ENCODE results near the gene CGNL1. TPM values are rescaled to one million over a fixed set of nuclear protein-coding genes. Genes with fewer than 3 reads are reported as not detected.

The CGNL1 gene
- polyA plus RNA-seq, 1 of the 3 experiments (the other 2 are of a cell fraction), result 0.23 TPM

DNA sequence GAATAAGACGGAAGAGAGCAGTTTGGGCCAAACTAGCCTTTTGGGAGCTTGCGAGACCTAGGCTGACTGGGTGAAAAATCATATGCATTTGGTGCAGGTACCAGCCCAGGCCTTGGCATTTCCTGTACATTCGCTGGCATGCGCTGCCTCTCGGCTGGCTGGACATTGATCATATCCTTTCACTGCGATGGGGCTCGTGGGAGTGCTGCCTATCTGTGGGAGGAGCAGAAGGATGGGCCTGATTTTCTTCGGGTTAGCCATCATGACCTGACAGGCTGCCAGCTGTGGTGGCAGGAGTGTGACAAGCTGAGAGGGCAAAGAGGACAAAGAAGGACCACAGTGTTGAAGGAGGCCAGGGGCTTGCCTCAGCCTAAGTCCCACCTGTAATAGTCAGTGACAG lies 14.3 kb downstream of the CGNL1 start (continued):
- TF ChIP-seq, protein P1, sequence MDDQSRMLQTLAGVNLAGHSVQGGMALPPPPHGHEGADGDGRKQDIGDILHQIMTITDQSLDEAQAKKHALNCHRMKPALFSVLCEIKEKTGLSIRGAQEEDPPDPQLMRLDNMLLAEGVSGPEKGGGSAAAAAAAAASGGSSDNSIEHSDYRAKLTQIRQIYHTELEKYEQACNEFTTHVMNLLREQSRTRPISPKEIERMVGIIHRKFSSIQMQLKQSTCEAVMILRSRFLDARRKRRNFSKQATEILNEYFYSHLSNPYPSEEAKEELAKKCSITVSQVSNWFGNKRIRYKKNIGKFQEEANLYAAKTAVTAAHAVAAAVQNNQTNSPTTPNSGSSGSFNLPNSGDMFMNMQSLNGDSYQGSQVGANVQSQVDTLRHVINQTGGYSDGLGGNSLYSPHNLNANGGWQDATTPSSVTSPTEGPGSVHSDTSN (IDR thresholded peaks at IDR 0.05), result no peak
- no peak for TF ChIP-seq TEAD4 (IDR thresholded peaks at IDR 0.05; ENCODE audit: borderline replicate concordance, insufficient read depth)

DNA sequence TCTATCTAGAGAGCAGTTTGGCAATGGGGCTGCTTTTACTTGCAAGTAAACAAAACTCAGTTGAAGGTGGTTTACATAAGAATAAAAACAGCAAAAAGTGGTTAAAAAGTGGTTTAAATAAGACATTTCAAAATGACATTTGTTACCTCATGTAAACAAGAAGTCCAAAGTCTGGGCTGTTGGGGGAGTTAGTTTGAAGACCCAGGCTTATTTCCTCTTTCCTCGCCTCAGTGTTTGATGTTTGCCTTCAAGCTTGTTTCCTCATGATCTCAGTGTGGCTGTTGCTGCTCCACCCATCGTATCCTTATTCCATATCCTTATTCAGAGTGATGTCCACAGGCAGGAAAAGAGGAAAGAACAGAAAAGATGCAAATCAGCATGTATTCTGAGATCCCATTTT lies 15.2 kb downstream of the CGNL1 start:
- no peak for DNase-seq
- no peaks in the 10 kb centered on the region for H3K36me3 ChIP-seq (replicated peaks in 1 of 2; ENCODE audit: control insufficient read depth in 1 of 2, insufficient read depth in 2 of 2, low read length in 1 of 2)
- H3K4me2 ChIP-seq, result no peak overlapping the region
- H3K9me3 ChIP-seq, result no peaks in the 10 kb centered on the region
- no peaks in the 10 kb centered on the region for H3K9me2 ChIP-seq
- peaks cover 9% of the 10 kb centered on the region for H3F3A ChIP-seq (replicated peaks; ENCODE audit: insufficient read depth)
- H3K27ac ChIP-seq (ENCODE audit: low read depth in 2 of 2, low read length in 1 of 2), result no peak overlapping the region
- no peak overlapping the region for H3K9ac ChIP-seq
- no peak for TF ChIP-seq ELF1 (IDR thresholded peaks at IDR 0.05)
- H3K4me1 ChIP-seq (ENCODE audit: control insufficient read depth in 1 of 2, insufficient read depth in 2 of 2, low read depth in 1 of 2, low read length in 1 of 2), result peaks cover 0 to 21% of the 10 kb centered on the region in 2 experiments; a peak in 1 of 4 replicates
- no peak overlapping the region for H2AFZ ChIP-seq (ENCODE audit: low read depth)
- POLR2A ChIA-PET, result no interaction called here
- H3K4me3 ChIP-seq (ENCODE audit: low read depth in 2 of 2, low read length in 1 of 2), result no peak overlapping the region
- H3K79me2 ChIP-seq (ENCODE audit: insufficient read depth), result no peaks in the 10 kb centered on the region
- H4K20me1 ChIP-seq (ENCODE audit: insufficient read depth), result no peaks in the 10 kb centered on the region
- CTCF ChIA-PET, result interaction anchor here (1.0 to 1.4 kb wide), 3 partner anchors 50 to 150 kb away, joined by 3 to 4 read pairs (median 4); no protein-coding TSS in a partner anchor
- no peaks in the 10 kb centered on the region for H3K27me3 ChIP-seq (ENCODE audit: insufficient read depth)
- 61% methylated on average over 2 of the region's 2 CpGs for WGBS (ENCODE audit: low lambda C conversion rate)

DNA sequence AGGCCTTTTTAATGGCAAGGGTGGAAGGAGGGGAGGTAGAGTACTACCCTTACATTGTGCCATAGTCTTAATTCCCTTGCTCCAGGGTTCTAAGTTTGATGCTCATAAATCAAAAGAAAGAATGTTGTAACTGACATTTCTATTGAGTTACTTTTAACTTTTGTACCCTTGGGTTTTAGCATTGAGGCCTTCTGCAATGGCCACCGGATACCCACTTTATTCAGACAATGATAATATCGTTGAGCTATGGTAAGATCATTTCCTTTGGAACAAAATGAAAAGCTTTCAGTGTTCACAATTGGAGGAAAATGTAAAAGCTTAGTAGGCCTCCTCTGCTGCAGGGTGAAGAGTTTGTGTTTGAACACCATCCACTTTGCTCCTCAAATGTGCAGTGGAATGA lies 16.8 kb downstream of the CGNL1 start:
- DNase-seq, result no peak
- TF ChIP-seq, protein P2, sequence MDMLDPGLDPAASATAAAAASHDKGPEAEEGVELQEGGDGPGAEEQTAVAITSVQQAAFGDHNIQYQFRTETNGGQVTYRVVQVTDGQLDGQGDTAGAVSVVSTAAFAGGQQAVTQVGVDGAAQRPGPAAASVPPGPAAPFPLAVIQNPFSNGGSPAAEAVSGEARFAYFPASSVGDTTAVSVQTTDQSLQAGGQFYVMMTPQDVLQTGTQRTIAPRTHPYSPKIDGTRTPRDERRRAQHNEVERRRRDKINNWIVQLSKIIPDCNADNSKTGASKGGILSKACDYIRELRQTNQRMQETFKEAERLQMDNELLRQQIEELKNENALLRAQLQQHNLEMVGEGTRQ (IDR thresholded peaks at IDR 0.05; ENCODE audit: borderline replicate concordance, low read depth, low read length), result no peak
- no peak for TF ChIP-seq GATA2 (CRISPR knock-in tag; IDR thresholded peaks at IDR 0.05)
- no peak for TF ChIP-seq MXI1 (IDR thresholded peaks at IDR 0.05; ENCODE audit: low read depth, low read length)
- TF ChIP-seq RFX5 (IDR thresholded peaks at IDR 0.05; ENCODE audit: low read length), result no peak
- TF ChIP-seq JUND (IDR thresholded peaks at IDR 0.05), result no peak
- POLR2A ChIA-PET, result no interaction called here
- H3K4me3 ChIP-seq (ENCODE audit: low read depth in 2 of 2, low read length in 1 of 2), result no peak overlapping the region
- H3K9ac ChIP-seq, result no peak overlapping the region
- peaks cover 9% of the 10 kb centered on the region for H3F3A ChIP-seq (replicated peaks; ENCODE audit: insufficient read depth)
- no peaks in the 10 kb centered on the region for H3K9me2 ChIP-seq
- peaks cover 0 to 7% of the 10 kb centered on the region in 2 experiments; a peak in 1 of 4 replicates for H3K4me1 ChIP-seq (ENCODE audit: control insufficient read depth in 1 of 2, insufficient read depth in 2 of 2, low read depth in 1 of 2, low read length in 1 of 2)
- WGBS (ENCODE audit: low lambda C conversion rate), result 80% methylated on average over 2 of the region's 2 CpGs
- no peaks in the 10 kb centered on the region for H3K79me2 ChIP-seq (ENCODE audit: insufficient read depth)
- H3K9me3 ChIP-seq, result no peaks in the 10 kb centered on the region
- no peaks in the 10 kb centered on the region for H3K36me3 ChIP-seq (replicated peaks in 1 of 2; ENCODE audit: control insufficient read depth in 1 of 2, insufficient read depth in 2 of 2, low read length in 1 of 2)
- H4K20me1 ChIP-seq (ENCODE audit: insufficient read depth), result no peaks in the 10 kb centered on the region
- H3K27ac ChIP-seq (ENCODE audit: low read depth in 2 of 2, low read length in 1 of 2), result no peak overlapping the region
- no peak overlapping the region for H3K4me2 ChIP-seq
- H2AFZ ChIP-seq (ENCODE audit: low read depth), result no peak overlapping the region
- CTCF ChIA-PET, result interaction anchor here (1.6 kb wide), 1 partner anchor 149 kb away, joined by 4 read pairs; no protein-coding TSS in a partner anchor
- H3K27me3 ChIP-seq (ENCODE audit: insufficient read depth), result no peaks in the 10 kb centered on the region
